Skeletal muscle cell (primary cell): Measurements from ENCODE around the gene MED15.

ENCODE experiments used
- DNase-seq: peaks from one replicate; pipeline ENCODE4 v3.0.0-alpha.2; 2010; ENCODE audit warnings: low read depth
- H3K4me3 ChIP-seq: 2 replicates; pipeline ENCODE4 v1.5.1; 2011; ENCODE audit warnings: low read depth, mild to moderate bottlenecking, control low read depth, low read length, moderate library complexity

The MED15 gene

GRCh38 chr22:20629401-20629800 is 122.0 kb downstream of the MED15 start:
- no peak overlapping the region for H3K4me3 ChIP-seq
- no peak for DNase-seq

- DNase-seq = no peak
- no peak overlapping the region for H3K4me3 ChIP-seq
Observed at GRCh38 chr22:20630873-20631617, 123.6 kb downstream of the MED15 start.

DNA sequence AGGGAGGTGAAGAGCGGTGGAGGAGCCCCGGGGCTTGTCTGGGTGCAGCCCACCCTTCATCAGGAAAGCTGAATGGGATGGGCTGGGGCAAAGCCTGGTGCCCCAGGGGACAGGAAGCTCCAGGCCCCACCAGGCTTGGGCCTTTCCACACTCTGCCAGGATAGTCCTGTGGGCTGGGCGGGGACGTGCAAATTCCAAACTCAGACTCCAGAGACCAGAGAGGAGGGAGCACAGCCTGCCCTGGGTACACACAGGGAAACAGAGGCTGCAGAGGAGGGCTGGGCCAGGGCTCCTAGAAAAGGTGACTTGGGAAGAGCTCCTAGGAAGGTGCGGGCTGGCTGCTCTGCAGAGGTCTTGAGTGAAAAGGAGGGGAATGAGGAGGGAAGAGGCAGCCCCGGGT is 124.7 kb downstream of the MED15 start:
- DNase-seq = no peak
- H3K4me3 ChIP-seq = no peak overlapping the region

DNA sequence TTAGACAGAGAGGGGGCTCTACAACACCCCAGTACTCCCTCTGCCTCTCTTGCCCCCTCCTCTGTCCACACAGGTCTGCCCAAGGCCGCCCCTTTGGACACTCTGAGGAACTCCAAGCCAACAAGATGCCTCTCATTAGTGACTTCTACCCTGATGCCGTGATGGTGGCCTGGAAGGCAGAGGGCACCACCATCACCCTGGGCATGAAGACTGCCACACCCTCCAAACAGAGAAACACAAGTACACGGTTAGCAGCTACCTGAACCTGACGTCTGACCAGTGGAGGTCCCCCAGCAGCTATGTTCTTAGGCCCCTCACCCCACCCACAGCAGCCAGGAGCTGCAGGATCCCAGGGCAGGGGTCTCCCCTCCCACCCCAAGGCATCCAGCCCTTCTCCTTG is 125.1 kb downstream of the MED15 start:
- H3K4me3 ChIP-seq = no peak overlapping the region
- DNase-seq = no peak

DNA sequence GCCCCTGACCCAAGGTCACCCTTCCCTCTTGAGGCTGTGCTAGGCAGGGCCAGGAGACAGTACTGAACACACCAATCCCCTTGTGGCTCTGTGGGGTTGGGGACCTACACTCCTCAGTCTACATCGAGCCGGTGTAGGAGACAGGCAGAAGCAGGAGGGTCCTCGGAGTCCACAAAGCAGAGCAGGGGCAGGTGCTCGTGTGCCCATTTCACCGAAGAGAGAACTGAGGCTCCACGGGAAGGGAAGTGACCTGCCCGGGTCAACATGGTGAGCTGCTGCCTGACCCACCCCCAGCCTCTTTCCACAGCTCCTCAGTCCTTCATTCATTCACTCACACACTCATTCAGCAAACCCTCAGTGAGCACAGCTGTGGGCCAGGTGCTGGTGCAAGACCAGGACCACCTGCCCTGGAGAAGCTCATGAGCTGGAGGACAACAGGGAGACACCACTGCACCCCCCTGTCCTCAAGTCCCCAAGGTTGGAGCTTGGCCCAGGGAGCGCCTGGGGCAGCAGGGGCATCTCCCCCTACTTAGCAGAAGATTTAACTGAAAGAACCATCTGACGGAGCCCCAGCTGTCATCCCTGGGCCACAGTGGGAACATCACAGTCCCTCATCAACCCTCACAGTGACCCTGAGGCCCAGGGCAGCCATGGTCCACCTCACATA is 127.3 kb downstream of the MED15 start:
- no peak for DNase-seq
- H3K4me3 ChIP-seq = no peak overlapping the region

DNA sequence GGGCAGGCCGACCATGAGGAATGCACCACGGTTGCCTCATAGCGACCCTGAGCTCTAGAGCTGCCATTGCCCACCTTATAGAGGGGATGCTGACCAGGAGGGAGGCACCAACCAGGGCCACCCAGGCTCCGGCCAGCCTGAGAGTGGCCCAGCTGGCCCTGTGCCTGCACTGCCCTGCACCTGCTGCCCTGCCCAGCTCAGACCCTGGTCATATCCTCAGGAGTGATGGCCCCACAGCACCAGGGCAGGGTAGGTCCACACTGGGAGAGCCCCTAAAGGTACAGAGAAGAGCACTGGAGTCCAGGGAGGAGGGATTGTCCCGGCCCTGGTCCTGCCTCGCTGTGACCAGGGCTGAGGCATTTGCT is 127.8 kb downstream of the MED15 start:
- no peak for DNase-seq
- no peak overlapping the region for H3K4me3 ChIP-seq

GRCh38 chr22:20636075-20636812 is 128.8 kb downstream of the MED15 start:
- no peak for DNase-seq
- no peak overlapping the region for H3K4me3 ChIP-seq

DNA sequence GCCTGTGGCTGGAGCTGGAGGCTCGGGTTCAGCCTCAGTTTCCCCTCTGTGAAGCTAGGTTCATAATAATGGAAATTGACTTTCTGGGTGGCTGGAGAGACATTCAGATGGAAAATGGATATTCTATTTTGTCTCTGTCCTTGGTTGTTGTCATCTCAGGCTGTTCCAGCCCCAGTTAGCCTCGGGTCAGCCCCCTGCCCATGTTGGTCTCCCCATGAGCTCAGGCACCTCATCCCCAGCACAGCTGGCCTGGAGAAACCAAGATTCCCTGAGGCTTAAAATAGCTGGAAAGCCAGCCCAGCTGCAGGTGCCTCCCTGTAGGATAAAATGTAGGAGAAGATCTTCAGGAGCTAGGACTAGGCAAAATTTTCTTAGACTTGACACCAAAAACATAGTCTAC is 129.5 kb downstream of the MED15 start:
- no peak overlapping the region for H3K4me3 ChIP-seq
- DNase-seq = no peak
